K562 (cell line): ENCODE results near the gene MGAT4C. TPM values are rescaled to one million over a fixed set of nuclear protein-coding genes. Genes with fewer than 3 reads are reported as not detected.

Experiments
- ATAC-seq: fragments of 200-7000 bp; cut with Tn5 transposase; 3 replicates; pipeline ENCODE4 v1.9.1; 2020; ENCODE audit warnings: moderate library complexity
- BruUV-seq: library from RNA; stranded (reverse); fragments of 400-500 nt; replicated peaks from 2 replicates; lab custom pipeline; 2021; lab: Mats Ljungman, UMichigan
- CTCF ChIA-PET: fragments of 300-600 bp; formaldehyde crosslinking; extraction: SDS; loops from one replicate; lab custom pipeline; 2021; ENCODE audit warnings: low intra/inter-chr PET ratio; lab: Yijun Ruan, JAX
- POLR2A ChIA-PET: fragments of 300-600, 350-650 bp; sonication (Branson Sonifier 250); formaldehyde crosslinking; extraction: SDS; loops from one replicate; lab custom pipeline; 2021; ENCODE audit warnings: antibody characterized with exemption, inconsistent platforms; lab: Yijun Ruan, JAX
- DNase-seq, 4 experiments: peaks; one replicate each; pipeline versions ENCODE4 v3.0.0 to v3.0.0-alpha.2; 2011 to 2018; ENCODE audit warnings: low spot score in 3 of 4, mixed read lengths in 3 of 4; ENCODE audit errors: extremely low read depth in 1 of 4
- FAIRE-seq: peaks from 2 replicates; lab custom pipeline; 2011; peaks lifted over from hg19 to GRCh38; lab: Jason Lieb, UNC
- H2AFZ ChIP-seq: 2 replicates; pipeline ENCODE4 v1.6.0; 2011; ENCODE audit warnings: low read depth, low read length, control low read depth, inconsistent platforms
- H3K27ac ChIP-seq: fragments of 200-600 bp; 3 replicates; pipeline ENCODE4 v1.8.0; 2011; ENCODE audit warnings: low read depth, mild to moderate bottlenecking, control low read depth, inconsistent platforms, low read length, moderate library complexity, mixed read lengths; ENCODE audit errors: extremely low read depth
- H3K27me3 ChIP-seq, 2 experiments: fragments of 300-600 bp in 1 of 2; 2 replicates in 1 of 2; 3 replicates in 1 of 2; pipeline versions ENCODE4 v1.6.0 to v1.8.0; 2011; ENCODE audit warnings: inconsistent platforms in 2 of 2, low read length in 2 of 2, mild to moderate bottlenecking in 1 of 2, mixed read lengths in 1 of 2, moderate library complexity in 1 of 2; ENCODE audit not compliant: control insufficient read depth in 2 of 2, insufficient read depth in 2 of 2
- H3K36me3 ChIP-seq: fragments of 300-600 bp; 3 replicates; pipeline ENCODE4 v1.8.0; 2011; ENCODE audit warnings: mild to moderate bottlenecking, low read length, inconsistent platforms; ENCODE audit not compliant: control insufficient read depth, insufficient read depth
- H3K4me1 ChIP-seq, 2 experiments: fragments of 200-600 bp in 1 of 2; replicated peaks in 1 of 2; 2 replicates in 1 of 2; 3 replicates in 1 of 2; pipeline versions ENCODE4 v1.5.1 to v1.8.0; 2011; ENCODE audit warnings: inconsistent platforms in 2 of 2, low read length in 2 of 2, mild to moderate bottlenecking in 1 of 2, mixed read lengths in 1 of 2, moderate library complexity in 1 of 2; ENCODE audit not compliant: control insufficient read depth in 2 of 2, insufficient read depth in 2 of 2
- H3K4me2 ChIP-seq: 2 replicates; pipeline ENCODE4 v1.6.1; 2011; ENCODE audit warnings: low read length, control low read depth, inconsistent platforms, mixed read lengths; ENCODE audit not compliant: insufficient read depth
- H3K4me3 ChIP-seq: fragments of 200-600 bp; sonication (generic), shearing (Covaris generic); 2 replicates; pipeline ENCODE4 v1.5.1; 2016; ENCODE audit warnings: control low read depth, inconsistent platforms
- H3K79me2 ChIP-seq: fragments of 200-600 bp; 3 replicates; pipeline ENCODE4 v1.8.0; 2011; ENCODE audit warnings: low read length, inconsistent platforms; ENCODE audit not compliant: control insufficient read depth, insufficient read depth
- H3K9ac ChIP-seq, 2 experiments: 2 replicates each; pipeline versions ENCODE4 v1.6.0 to v1.6.1; 2011; ENCODE audit warnings: low read depth in 2 of 2, low read length in 2 of 2, control low read depth in 1 of 2, inconsistent platforms in 1 of 2, mild to moderate bottlenecking in 1 of 2, mixed read lengths in 1 of 2; ENCODE audit not compliant: insufficient read depth in 1 of 2
- H3K9me1 ChIP-seq: one replicate; pipeline ENCODE4 v1.6.0; 2011; ENCODE audit warnings: inconsistent platforms, mild to moderate bottlenecking, low read length, moderate library complexity; ENCODE audit not compliant: control insufficient read depth, insufficient read depth
- H3K9me3 ChIP-seq: replicated peaks from 2 replicates; pipeline ENCODE4 v1.5.1; 2011; ENCODE audit warnings: low read depth, low read length, inconsistent platforms; ENCODE audit not compliant: control insufficient read depth, insufficient read depth
- H4K20me1 ChIP-seq: replicated peaks from 2 replicates; pipeline ENCODE4 v1.6.1; 2011; ENCODE audit warnings: low read length, inconsistent platforms, mixed read lengths; ENCODE audit not compliant: control insufficient read depth, insufficient read depth
- CHD7 ChIP-seq: fragments of 200-600 bp; sonication (generic); IDR thresholded peaks from one replicate; pipeline ENCODE4 v1.6.1; 2012; ENCODE audit warnings: mild to moderate bottlenecking, low read depth, low read length, inconsistent platforms
- RBFOX2 ChIP-seq: fragments of 200-400 bp; formaldehyde crosslinking; IDR thresholded peaks from 2 replicates; pipeline ENCODE4 v1.6.1; 2017; ENCODE audit warnings: low read depth, mild to moderate bottlenecking, low read length, moderate library complexity
- WGBS: fragments of 100-300 bp; shearing (Covaris generic); methylation state at CpG from one replicate; pipeline ENCODE4 v1.1.6; 2016; ENCODE audit warnings: low coverage, mixed read lengths; ENCODE audit not compliant: insufficient coverage; ENCODE audit errors: missing lambda C conversion rate; 5-methylcytosine and 5-hydroxymethylcytosine counted together
- in situ Hi-C: fragments of 300-500 bp; cut with MboI; formaldehyde crosslinking; loops from 4 replicates; pipeline ENCODE4 v1.15.0; 2018; ENCODE audit warnings: inconsistent platforms, mixed read lengths
- intact Hi-C: fragments of 100-400 bp; cut with micrococcal nuclease; formaldehyde crosslinking; loops from 2 replicates; pipeline ENCODE4 v1.14.2; 2022
- polyA plus RNA-seq, 8 experiments: library from polyadenylated mRNA; depleted of rRNA in 4 of 8; stranded (reverse) in 5 of 8; unstranded in 3 of 8; fragments of >200 nt; fragmentation: Nextera tagmentation in 2 of 8; fragmentation: Illumina TruSeq in 1 of 8; extraction: Ambion mirVana in 2 of 8; extraction: Trizol in 1 of 8; gene quantifications; 2 replicates each; pipeline versions ENCODE4 v1.2.1 to v1.2.3, GENCODE V29; 2011 to 2014; ENCODE audit warnings: inconsistent platforms in 1 of 8, missing spikeins in 1 of 8
- total RNA-seq, 7 experiments: library from RNA; depleted of rRNA in 6 of 7; stranded (reverse); fragments of >200 nt in 6 of 7; fragmentation: Illumina TruSeq in 2 of 7; extraction: Trizol in 2 of 7; gene quantifications; 2 replicates each; pipeline versions ENCODE4 v1.2.1 to v1.2.3, GENCODE V29; 2011 to 2021; ENCODE audit warnings: low replicate concordance in 1 of 7
- TF ChIP-seq, protein P1 (sequence below): fragments of 250-450 bp; sonication (Bioruptor Pico); IDR thresholded peaks from 2 replicates; pipeline ENCODE4 v1.4.0; 2020; ENCODE audit warnings: mild to moderate bottlenecking, moderate library complexity

Gene MGAT4C
- total and polyA plus RNA-seq, 9 of the 15 experiments (the other 6 are each of a cell fraction or from before 2014, with no cell fraction given) = not detected

DNA sequence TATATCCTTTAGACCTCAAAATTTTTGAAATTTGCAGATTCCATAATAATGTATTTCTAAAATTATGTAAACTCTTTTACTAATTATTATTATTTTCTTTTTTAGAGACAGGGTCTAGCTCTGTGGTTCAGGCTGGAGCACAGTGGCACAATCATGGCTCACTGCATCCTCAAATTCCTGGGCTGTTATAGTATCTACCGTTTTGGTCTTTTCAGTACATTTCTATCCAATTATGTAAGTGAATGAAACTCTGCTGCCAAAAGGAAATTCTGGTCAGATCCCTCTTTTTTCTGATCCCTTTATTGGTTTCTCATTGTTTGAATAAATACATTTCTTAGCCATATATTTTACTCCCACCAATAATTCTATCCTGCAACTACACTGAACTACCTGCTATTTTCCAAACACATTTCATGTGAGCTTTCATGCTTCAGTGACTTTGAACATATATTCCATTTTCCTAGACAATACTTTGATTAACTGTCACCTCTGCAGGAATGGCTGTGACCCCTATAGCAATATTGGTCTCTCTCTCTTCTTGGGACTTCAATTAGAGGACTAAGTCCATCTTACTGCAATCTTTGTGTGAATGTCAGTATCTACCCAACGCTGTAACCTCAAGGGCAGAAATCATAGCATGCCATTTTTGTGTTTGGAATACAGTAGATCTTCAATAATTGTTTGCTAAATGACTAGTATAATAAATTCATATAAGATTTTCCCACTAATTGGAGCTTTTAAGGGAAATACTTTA is 198.9 kb downstream of the MGAT4C start:
- Histone ChIP-seq H3K9me3 (no peaks in the 10 kb centered on the region), H3K36me3 (no peaks in the 10 kb centered on the region), H3K79me2 (no peaks in the 10 kb centered on the region), H3K9ac (no peak overlapping the region)
- FAIRE-seq (no peak), DNase-seq (no peak)
- no TSS peak for BruUV-seq
- in situ Hi-C loops = no loop called here
- 0% methylated on average over 2 of the region's 2 CpGs for WGBS
- TF ChIP-seq CHD7 (no peak), RBFOX2 (no peak)
- TF ChIP-seq, protein P1, sequence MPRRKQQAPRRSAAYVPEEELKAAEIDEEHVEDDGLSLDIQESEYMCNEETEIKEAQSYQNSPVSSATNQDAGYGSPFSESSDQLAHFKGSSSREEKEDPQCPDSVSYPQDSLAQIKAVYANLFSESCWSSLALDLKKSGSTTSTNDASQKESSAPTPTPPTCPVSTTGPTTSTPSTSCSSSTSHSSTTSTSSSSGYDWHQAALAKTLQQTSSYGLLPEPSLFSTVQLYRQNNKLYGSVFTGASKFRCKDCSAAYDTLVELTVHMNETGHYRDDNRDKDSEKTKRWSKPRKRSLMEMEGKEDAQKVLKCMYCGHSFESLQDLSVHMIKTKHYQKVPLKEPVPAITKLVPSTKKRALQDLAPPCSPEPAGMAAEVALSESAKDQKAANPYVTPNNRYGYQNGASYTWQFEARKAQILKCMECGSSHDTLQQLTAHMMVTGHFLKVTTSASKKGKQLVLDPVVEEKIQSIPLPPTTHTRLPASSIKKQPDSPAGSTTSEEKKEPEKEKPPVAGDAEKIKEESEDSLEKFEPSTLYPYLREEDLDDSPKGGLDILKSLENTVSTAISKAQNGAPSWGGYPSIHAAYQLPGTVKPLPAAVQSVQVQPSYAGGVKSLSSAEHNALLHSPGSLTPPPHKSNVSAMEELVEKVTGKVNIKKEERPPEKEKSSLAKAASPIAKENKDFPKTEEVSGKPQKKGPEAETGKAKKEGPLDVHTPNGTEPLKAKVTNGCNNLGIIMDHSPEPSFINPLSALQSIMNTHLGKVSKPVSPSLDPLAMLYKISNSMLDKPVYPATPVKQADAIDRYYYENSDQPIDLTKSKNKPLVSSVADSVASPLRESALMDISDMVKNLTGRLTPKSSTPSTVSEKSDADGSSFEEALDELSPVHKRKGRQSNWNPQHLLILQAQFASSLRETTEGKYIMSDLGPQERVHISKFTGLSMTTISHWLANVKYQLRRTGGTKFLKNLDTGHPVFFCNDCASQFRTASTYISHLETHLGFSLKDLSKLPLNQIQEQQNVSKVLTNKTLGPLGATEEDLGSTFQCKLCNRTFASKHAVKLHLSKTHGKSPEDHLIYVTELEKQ (CRISPR knock-in tag) = no peak
- TF ChIP-seq, all 486 proteins: peak for 0
- Histone ChIP-seq H3K27me3 (no peaks in the 10 kb centered on the region), H3K9me1 (no peaks in the 10 kb centered on the region), H4K20me1 (no peaks in the 10 kb centered on the region), H3K4me2 (no peak overlapping the region), H3K27ac (no peak overlapping the region), H2AFZ (no peak overlapping the region), H3K4me1 (no peaks in the 10 kb centered on the region), H3K4me3 (no peak overlapping the region)
- no peak for ATAC-seq
- ChIA-PET POLR2A (no interaction called here), CTCF (no interaction called here)
- intact Hi-C loops = no loop called here
